K562 (cell line): Measurements from ENCODE around the gene CABLES1. TPM values are rescaled to one million over a fixed set of nuclear protein-coding genes. Genes with fewer than 3 reads are reported as not detected.
A peak's percentile ranks its signal among the peaks of the same experiment; 100 is the strongest.

ENCODE experiments used
- ATAC-seq: fragments of 200-7000 bp; cut with Tn5 transposase; 3 replicates; pipeline ENCODE4 v1.9.1; 2020; ENCODE audit warnings: moderate library complexity
- BruUV-seq: library from RNA; stranded (reverse); fragments of 400-500 nt; replicated peaks from 2 replicates; lab custom pipeline; 2021; lab: Mats Ljungman, UMichigan
- CTCF ChIA-PET: fragments of 300-600 bp; formaldehyde crosslinking; extraction: SDS; loops from one replicate; lab custom pipeline; 2021; ENCODE audit warnings: low intra/inter-chr PET ratio; lab: Yijun Ruan, JAX
- POLR2A ChIA-PET: fragments of 300-600, 350-650 bp; sonication (Branson Sonifier 250); formaldehyde crosslinking; extraction: SDS; loops from one replicate; lab custom pipeline; 2021; ENCODE audit warnings: antibody characterized with exemption, inconsistent platforms; lab: Yijun Ruan, JAX
- DNase-seq, 4 experiments: peaks; one replicate each; pipeline versions ENCODE4 v3.0.0 to v3.0.0-alpha.2; 2011 to 2018; ENCODE audit warnings: low spot score in 3 of 4, mixed read lengths in 3 of 4; ENCODE audit errors: extremely low read depth in 1 of 4
- FAIRE-seq: peaks from 2 replicates; lab custom pipeline; 2011; peaks lifted over from hg19 to GRCh38; lab: Jason Lieb, UNC
- H2AFZ ChIP-seq: 2 replicates; pipeline ENCODE4 v1.6.0; 2011; ENCODE audit warnings: low read depth, low read length, control low read depth, inconsistent platforms
- H3K27ac ChIP-seq: fragments of 200-600 bp; 3 replicates; pipeline ENCODE4 v1.8.0; 2011; ENCODE audit warnings: low read depth, mild to moderate bottlenecking, control low read depth, inconsistent platforms, low read length, moderate library complexity, mixed read lengths; ENCODE audit errors: extremely low read depth
- H3K27me3 ChIP-seq, 2 experiments: fragments of 300-600 bp in 1 of 2; 2 replicates in 1 of 2; 3 replicates in 1 of 2; pipeline versions ENCODE4 v1.6.0 to v1.8.0; 2011; ENCODE audit warnings: inconsistent platforms in 2 of 2, low read length in 2 of 2, mild to moderate bottlenecking in 1 of 2, mixed read lengths in 1 of 2, moderate library complexity in 1 of 2; ENCODE audit not compliant: control insufficient read depth in 2 of 2, insufficient read depth in 2 of 2
- H3K36me3 ChIP-seq: fragments of 300-600 bp; 3 replicates; pipeline ENCODE4 v1.8.0; 2011; ENCODE audit warnings: mild to moderate bottlenecking, low read length, inconsistent platforms; ENCODE audit not compliant: control insufficient read depth, insufficient read depth
- H3K4me1 ChIP-seq, 2 experiments: fragments of 200-600 bp in 1 of 2; replicated peaks in 1 of 2; 2 replicates in 1 of 2; 3 replicates in 1 of 2; pipeline versions ENCODE4 v1.5.1 to v1.8.0; 2011; ENCODE audit warnings: inconsistent platforms in 2 of 2, low read length in 2 of 2, mild to moderate bottlenecking in 1 of 2, mixed read lengths in 1 of 2, moderate library complexity in 1 of 2; ENCODE audit not compliant: control insufficient read depth in 2 of 2, insufficient read depth in 2 of 2
- H3K4me2 ChIP-seq: 2 replicates; pipeline ENCODE4 v1.6.1; 2011; ENCODE audit warnings: low read length, control low read depth, inconsistent platforms, mixed read lengths; ENCODE audit not compliant: insufficient read depth
- H3K4me3 ChIP-seq: fragments of 200-600 bp; sonication (generic), shearing (Covaris generic); 2 replicates; pipeline ENCODE4 v1.5.1; 2016; ENCODE audit warnings: control low read depth, inconsistent platforms
- H3K79me2 ChIP-seq: fragments of 200-600 bp; 3 replicates; pipeline ENCODE4 v1.8.0; 2011; ENCODE audit warnings: low read length, inconsistent platforms; ENCODE audit not compliant: control insufficient read depth, insufficient read depth
- H3K9ac ChIP-seq, 2 experiments: 2 replicates each; pipeline versions ENCODE4 v1.6.0 to v1.6.1; 2011; ENCODE audit warnings: low read depth in 2 of 2, low read length in 2 of 2, control low read depth in 1 of 2, inconsistent platforms in 1 of 2, mild to moderate bottlenecking in 1 of 2, mixed read lengths in 1 of 2; ENCODE audit not compliant: insufficient read depth in 1 of 2
- H3K9me1 ChIP-seq: one replicate; pipeline ENCODE4 v1.6.0; 2011; ENCODE audit warnings: inconsistent platforms, mild to moderate bottlenecking, low read length, moderate library complexity; ENCODE audit not compliant: control insufficient read depth, insufficient read depth
- H3K9me3 ChIP-seq: replicated peaks from 2 replicates; pipeline ENCODE4 v1.5.1; 2011; ENCODE audit warnings: low read depth, low read length, inconsistent platforms; ENCODE audit not compliant: control insufficient read depth, insufficient read depth
- H4K20me1 ChIP-seq: replicated peaks from 2 replicates; pipeline ENCODE4 v1.6.1; 2011; ENCODE audit warnings: low read length, inconsistent platforms, mixed read lengths; ENCODE audit not compliant: control insufficient read depth, insufficient read depth
- C11orf30 ChIP-seq: fragments of 450-650 bp; IDR thresholded peaks from 2 replicates; pipeline ENCODE4 v1.6.1; 2016; ENCODE audit warnings: low read depth, mild to moderate bottlenecking
- CBX5 ChIP-seq: IDR thresholded peaks from 2 replicates; pipeline ENCODE4 v1.6.1; 2014; ENCODE audit warnings: low read depth, borderline replicate concordance
- NRF1 ChIP-seq, 2 experiments: fragments of 450-650 bp; IDR thresholded peaks in 1 of 2; conservative IDR thresholded peaks in 1 of 2; 2 replicates each; pipeline ENCODE4 v1.6.1; 2014; ENCODE audit warnings: mild to moderate bottlenecking in 2 of 2
- PHTF2 ChIP-seq: fragments of 250-450 bp; sonication (Bioruptor Pico); IDR thresholded peaks from 2 replicates; pipeline ENCODE4 v1.5.0; 2021; ENCODE audit warnings: mild to moderate bottlenecking
- TFAM ChIP-seq: fragments of 250-450 bp; sonication (Bioruptor Pico); conservative IDR thresholded peaks from 2 replicates; pipeline ENCODE4 v1.5.0; 2021; ENCODE audit warnings: mild to moderate bottlenecking, moderate library complexity
- ZNF778 ChIP-seq: fragments of 450-650 bp; formaldehyde crosslinking; IDR thresholded peaks from 2 replicates; pipeline ENCODE4 v1.4.0; 2020; ENCODE audit warnings: mild to moderate bottlenecking, moderate library complexity
- WGBS: fragments of 100-300 bp; shearing (Covaris generic); methylation state at CpG from one replicate; pipeline ENCODE4 v1.1.6; 2016; ENCODE audit warnings: low coverage, mixed read lengths; ENCODE audit not compliant: insufficient coverage; ENCODE audit errors: missing lambda C conversion rate; 5-methylcytosine and 5-hydroxymethylcytosine counted together
- in situ Hi-C: fragments of 300-500 bp; cut with MboI; formaldehyde crosslinking; loops from 4 replicates; pipeline ENCODE4 v1.15.0; 2018; ENCODE audit warnings: inconsistent platforms, mixed read lengths
- intact Hi-C: fragments of 100-400 bp; cut with micrococcal nuclease; formaldehyde crosslinking; loops from 2 replicates; pipeline ENCODE4 v1.14.2; 2022
- polyA plus RNA-seq, 8 experiments: library from polyadenylated mRNA; depleted of rRNA in 4 of 8; stranded (reverse) in 5 of 8; unstranded in 3 of 8; fragments of >200 nt; fragmentation: Nextera tagmentation in 2 of 8; fragmentation: Illumina TruSeq in 1 of 8; extraction: Ambion mirVana in 2 of 8; extraction: Trizol in 1 of 8; gene quantifications; 2 replicates each; pipeline versions ENCODE4 v1.2.1 to v1.2.3, GENCODE V29; 2011 to 2014; ENCODE audit warnings: inconsistent platforms in 1 of 8, missing spikeins in 1 of 8
- total RNA-seq, 7 experiments: library from RNA; depleted of rRNA in 6 of 7; stranded (reverse); fragments of >200 nt in 6 of 7; fragmentation: Illumina TruSeq in 2 of 7; extraction: Trizol in 2 of 7; gene quantifications; 2 replicates each; pipeline versions ENCODE4 v1.2.1 to v1.2.3, GENCODE V29; 2011 to 2021; ENCODE audit warnings: low replicate concordance in 1 of 7
- TF ChIP-seq, protein P1 (sequence below): sonication (generic); formaldehyde crosslinking; IDR thresholded peaks from 2 replicates; pipeline ENCODE4 v1.8.1; 2022; ENCODE audit warnings: missing genetic modification reagents

CABLES1 gene
- total and polyA plus RNA-seq, 9 of the 15 experiments (the other 6 are each of a cell fraction or from before 2014, with no cell fraction given): 0.04 to 0.10 (median 0.06) TPM; not detected in 3

DNA sequence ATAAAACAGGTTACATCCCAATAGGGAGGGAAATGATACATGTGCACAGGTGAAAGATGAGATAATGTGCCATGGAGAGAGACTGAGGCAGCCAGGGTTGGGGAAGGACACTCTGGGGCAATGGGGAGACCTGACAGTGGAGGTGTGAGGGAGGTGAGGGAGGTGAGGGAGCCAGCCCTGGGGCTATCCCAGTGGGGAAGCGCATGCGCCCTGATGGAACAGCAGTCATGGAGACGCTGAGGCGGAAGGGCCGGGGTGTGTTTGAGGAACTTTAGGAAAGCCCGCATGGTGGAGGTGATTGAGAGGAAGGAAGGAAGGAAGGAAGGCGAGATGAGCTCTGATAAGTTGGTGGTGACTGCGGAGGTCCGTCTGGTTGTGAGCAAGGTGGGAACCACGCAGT is 66.5 kb downstream of the CABLES1 start:
- H3K27ac ChIP-seq: no peak overlapping the region
- H3K9ac ChIP-seq: no peak overlapping the region
- ATAC-seq (no peak), DNase-seq (no peak)
- no peaks in the 10 kb centered on the region for H3K9me3 ChIP-seq
- H3K9me1 ChIP-seq: no peaks in the 10 kb centered on the region
- H4K20me1 ChIP-seq: 0 out of 2 replicates have a peak, but pooled peaks cover 3% of the 10 kb centered on the region
- POLR2A ChIA-PET: no interaction called here
- in situ Hi-C loops: no loop called here
- TF ChIP-seq, protein P1, sequence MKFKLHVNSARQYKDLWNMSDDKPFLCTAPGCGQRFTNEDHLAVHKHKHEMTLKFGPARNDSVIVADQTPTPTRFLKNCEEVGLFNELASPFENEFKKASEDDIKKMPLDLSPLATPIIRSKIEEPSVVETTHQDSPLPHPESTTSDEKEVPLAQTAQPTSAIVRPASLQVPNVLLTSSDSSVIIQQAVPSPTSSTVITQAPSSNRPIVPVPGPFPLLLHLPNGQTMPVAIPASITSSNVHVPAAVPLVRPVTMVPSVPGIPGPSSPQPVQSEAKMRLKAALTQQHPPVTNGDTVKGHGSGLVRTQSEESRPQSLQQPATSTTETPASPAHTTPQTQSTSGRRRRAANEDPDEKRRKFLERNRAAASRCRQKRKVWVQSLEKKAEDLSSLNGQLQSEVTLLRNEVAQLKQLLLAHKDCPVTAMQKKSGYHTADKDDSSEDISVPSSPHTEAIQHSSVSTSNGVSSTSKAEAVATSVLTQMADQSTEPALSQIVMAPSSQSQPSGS: no peak
- no peak for TF ChIP-seq CBX5
- no peak for TF ChIP-seq TFAM (CRISPR knock-in tag)
- TF ChIP-seq NRF1 (conservative IDR thresholded peaks at IDR 0.05 in 1 of 2, IDR thresholded peaks at IDR 0.05 in 1 of 2): peak; percentile 74 to 78; a peak in 3 of 4 replicates
- no peak for TF ChIP-seq PHTF2 (CRISPR knock-in tag)
- no peak for TF ChIP-seq ZNF778 (CRISPR knock-in tag)
- no peak for TF ChIP-seq C11orf30
- TF ChIP-seq, all 486 proteins: peak for 1
- Histone ChIP-seq H3K27me3 (peaks cover 46 to 60% of the 10 kb centered on the region in 2 experiments), H3K79me2 (no peaks in the 10 kb centered on the region), H2AFZ (no peak overlapping the region), H3K4me3 (no peak overlapping the region), H3K36me3 (no peaks in the 10 kb centered on the region), H3K4me2 (no peak overlapping the region), H3K4me1 (no peaks in the 10 kb centered on the region)
- no TSS peak for BruUV-seq
- intact Hi-C loops: no loop called here
- FAIRE-seq: no peak
- 5% methylated on average over 8 of the region's 10 CpGs for WGBS
- CTCF ChIA-PET: no interaction called here
